PC-3 (cell line): Measurements from ENCODE around the gene L1CAM. TPM values are rescaled to one million over a fixed set of nuclear protein-coding genes. Genes with fewer than 3 reads are reported as not detected.
A peak's percentile ranks its signal among the peaks of the same experiment; 100 is the strongest.

ENCODE experiments used
- ATAC-seq: fragments of 200-7000 bp; cut with Tn5 transposase; 2 replicates; pipeline ENCODE4 v1.9.1; 2020; ENCODE audit warnings: mild to moderate bottlenecking, moderate library complexity
- BruUV-seq: library from RNA; stranded (reverse); fragments of 400-500 nt; replicated peaks from 2 replicates; lab custom pipeline; 2021; lab: Mats Ljungman, UMichigan
- CTCF ChIA-PET: fragments of 300-600 bp; sonication (Branson Sonifier 250); formaldehyde crosslinking; loops from one replicate; lab custom pipeline; 2022; ENCODE audit warnings: antibody characterized with exemption; lab: Charles Lee
- POLR2A ChIA-PET: fragments of 300-600 bp; sonication (Branson Sonifier 250); formaldehyde crosslinking; loops from one replicate; lab custom pipeline; 2022; ENCODE audit warnings: antibody characterized with exemption; ENCODE audit not compliant: unreplicated experiment; lab: Charles Lee
- DNase-seq: peaks from one replicate; pipeline ENCODE4 v3.0.0-alpha.2; 2015
- H2AFZ ChIP-seq: fragments of 300-600 bp; sonication (generic); 2 replicates; pipeline ENCODE4 v1.6.0; 2016; ENCODE audit warnings: antibody characterized with exemption, low read length
- H3F3A ChIP-seq: fragments of 300-600 bp; sonication (generic); one replicate; pipeline ENCODE4 v1.6.0; 2017; ENCODE audit warnings: antibody characterized with exemption, low read length, control low read depth, mild to moderate bottlenecking; ENCODE audit not compliant: unreplicated experiment
- H3K27ac ChIP-seq: fragments of 300-600 bp; sonication (generic); 2 replicates; pipeline ENCODE4 v1.5.1; 2016; ENCODE audit warnings: mild to moderate bottlenecking, low read length
- H3K27me3 ChIP-seq: fragments of 300-600 bp; sonication (generic); 2 replicates; pipeline ENCODE4 v1.6.1; 2016; ENCODE audit warnings: low read length, mixed read lengths
- H3K36me3 ChIP-seq: fragments of 300-600 bp; sonication (generic); 2 replicates; pipeline ENCODE4 v1.6.1; 2016; ENCODE audit warnings: low read depth, mixed run types, low read length, mixed read lengths
- H3K4me1 ChIP-seq: fragments of 300-600 bp; sonication (generic); 2 replicates; pipeline ENCODE4 v1.5.1; 2016; ENCODE audit warnings: low read length; ENCODE audit not compliant: insufficient read depth
- H3K4me2 ChIP-seq: fragments of 300-600 bp; sonication (generic); 2 replicates; pipeline ENCODE4 v1.6.0; 2016; ENCODE audit warnings: low read length
- H3K4me3 ChIP-seq: fragments of 300-600 bp; sonication (generic); 2 replicates; pipeline ENCODE4 v1.5.1; 2016; ENCODE audit warnings: mild to moderate bottlenecking, low read length, mixed read lengths
- H3K79me2 ChIP-seq: fragments of 300-600 bp; sonication (generic); 2 replicates; pipeline ENCODE4 v1.6.1; 2017; ENCODE audit warnings: low read length, mixed read lengths
- H3K9ac ChIP-seq: fragments of 300-600 bp; sonication (generic); 2 replicates; pipeline ENCODE4 v1.6.0; 2016; ENCODE audit warnings: mild to moderate bottlenecking, low read length
- H3K9me2 ChIP-seq: fragments of 300-600 bp; sonication (generic); replicated peaks from 2 replicates; pipeline ENCODE4 v1.6.1; 2016; ENCODE audit warnings: mixed run types, low read length, mixed read lengths
- H3K9me3 ChIP-seq: fragments of 300-600 bp; sonication (generic); 2 replicates; pipeline ENCODE4 v1.6.1; 2016; ENCODE audit warnings: low read length, mixed read lengths
- H4K20me1 ChIP-seq: fragments of 300-600 bp; sonication (generic); 2 replicates; pipeline ENCODE4 v1.6.1; 2016; ENCODE audit warnings: low read length, mixed read lengths
- CTCF ChIP-seq: fragments of 300-600 bp; sonication (generic); conservative IDR thresholded peaks from 2 replicates; pipeline ENCODE4 v1.5.1; 2017; ENCODE audit warnings: antibody characterized with exemption, low read depth, mild to moderate bottlenecking, low read length
- EZH2 ChIP-seq: fragments of 300-600 bp; sonication (generic); IDR thresholded peaks from one replicate; pipeline ENCODE4 v1.6.1; 2017; ENCODE audit warnings: antibody characterized with exemption, mild to moderate bottlenecking, low read length; ENCODE audit not compliant: unreplicated experiment
- EZH2phosphoT487 ChIP-seq: fragments of 300-600 bp; sonication (generic); IDR thresholded peaks from 2 replicates; pipeline ENCODE4 v1.6.1; 2018; ENCODE audit warnings: mild to moderate bottlenecking, antibody characterized with exemption, low read length, borderline replicate concordance
- intact Hi-C: fragments of 100-400 bp; cut with micrococcal nuclease; formaldehyde crosslinking; loops from 2 replicates; pipeline ENCODE4 v1.9.0; 2023
- total RNA-seq: library from RNA; depleted of rRNA; stranded (reverse); fragments of >200 nt; gene quantifications from 2 replicates; pipeline ENCODE4 v1.2.3, GENCODE V29; 2014

Gene L1CAM
- total RNA-seq, 1 experiment from 2014 or later: 5.2 TPM

- BruUV-seq: no TSS peak
- DNase-seq (no peak), ATAC-seq (no peak)
- Histone ChIP-seq H3K4me1 (no peaks in the 10 kb centered on the region), H3K27me3 (no peaks in the 10 kb centered on the region), H3K4me3 (no peak overlapping the region), H3K4me2 (no peak overlapping the region), H3K9me2 (no peaks in the 10 kb centered on the region), H3F3A (no peaks in the 10 kb centered on the region), H2AFZ (no peak overlapping the region), H3K27ac (no peak overlapping the region), H3K9ac (no peak overlapping the region), H3K36me3 (no peaks in the 10 kb centered on the region), H3K9me3 (no peaks in the 10 kb centered on the region), H4K20me1 (no peaks in the 10 kb centered on the region), H3K79me2 (no peaks in the 10 kb centered on the region)
- intact Hi-C loops: no loop called here
- ChIA-PET POLR2A (no interaction called here), CTCF (no interaction called here)
- no peak for TF ChIP-seq CTCF
- no peak for TF ChIP-seq EZH2
- TF ChIP-seq EZH2phosphoT487: no peak
Observed at GRCh38 chrX:153913211-153913610, 27.2 kb upstream of the L1CAM start.

- ChIA-PET POLR2A (interaction anchor here (0.5 to 0.7 kb wide), 3 partner anchors 16 to 579 kb away, joined by 3 to 29 read pairs (median 4); partner anchors contain the start of gene SLC10A3), CTCF (interaction anchor here (1.8 kb wide), 1 partner anchor 11 kb away, joined by 10 read pairs; no protein-coding TSS in a partner anchor)
- no peak for ATAC-seq
- Histone ChIP-seq H3K27me3 (no peaks in the 10 kb centered on the region), H3K4me3 (no peak overlapping the region), H4K20me1 (no peaks in the 10 kb centered on the region), H2AFZ (no peak overlapping the region), H3K4me1 (no peaks in the 10 kb centered on the region), H3K27ac (no peak overlapping the region), H3K9me3 (no peaks in the 10 kb centered on the region), H3K36me3 (no peaks in the 10 kb centered on the region), H3K9me2 (no peaks in the 10 kb centered on the region), H3F3A (no peaks in the 10 kb centered on the region), H3K9ac (no peak overlapping the region), H3K79me2 (no peaks in the 10 kb centered on the region), H3K4me2 (no peak overlapping the region)
- DNase-seq: no peak
- intact Hi-C loops: no loop called here
- TF ChIP-seq EZH2 (no peak), CTCF (no peak), EZH2phosphoT487 (no peak)
- BruUV-seq: no TSS peak
Observed at GRCh38 chrX:153911798-153912197, 25.8 kb upstream of the L1CAM start.

GRCh38 chrX:153910446-153910845 is 24.5 kb upstream of the L1CAM start:
- CTCF ChIA-PET: interaction anchor here (0.5 to 1.8 kb wide), 6 partner anchors 10 to 37 kb away, joined by 3 to 13 read pairs (median 8); no protein-coding TSS in a partner anchor
- Histone ChIP-seq H3K27me3 (no peaks in the 10 kb centered on the region), H3K4me2 (no peak overlapping the region), H2AFZ (no peak overlapping the region), H3K9ac (no peak overlapping the region), H3K4me3 (no peak overlapping the region), H3K4me1 (no peaks in the 10 kb centered on the region), H3K27ac (no peak overlapping the region), H3K9me2 (no peaks in the 10 kb centered on the region), H4K20me1 (no peaks in the 10 kb centered on the region), H3F3A (no peaks in the 10 kb centered on the region), H3K36me3 (no peaks in the 10 kb centered on the region), H3K9me3 (no peaks in the 10 kb centered on the region), H3K79me2 (no peaks in the 10 kb centered on the region)
- DNase-seq: no peak
- intact Hi-C loops: no loop called here
- no TSS peak for BruUV-seq
- ATAC-seq: peak; percentile 68
- no peak for TF ChIP-seq EZH2
- TF ChIP-seq EZH2phosphoT487: no peak
- no peak for TF ChIP-seq CTCF
- POLR2A ChIA-PET: interaction anchor here (0.6 kb wide), 2 partner anchors 147 to 183 kb away, joined by 3 to 5 read pairs; no protein-coding TSS in a partner anchor
